T-helper 1 cell (primary cell): ENCODE measurements around the gene RBBP8NL.
A peak's percentile ranks its signal among the peaks of the same experiment; 100 is the strongest.

Experiments used
- DNase-seq, 5 donors: peaks; one replicate each; pipeline ENCODE4 v3.0.0-alpha.2; 2012 to 2020

Gene RBBP8NL

DNA sequence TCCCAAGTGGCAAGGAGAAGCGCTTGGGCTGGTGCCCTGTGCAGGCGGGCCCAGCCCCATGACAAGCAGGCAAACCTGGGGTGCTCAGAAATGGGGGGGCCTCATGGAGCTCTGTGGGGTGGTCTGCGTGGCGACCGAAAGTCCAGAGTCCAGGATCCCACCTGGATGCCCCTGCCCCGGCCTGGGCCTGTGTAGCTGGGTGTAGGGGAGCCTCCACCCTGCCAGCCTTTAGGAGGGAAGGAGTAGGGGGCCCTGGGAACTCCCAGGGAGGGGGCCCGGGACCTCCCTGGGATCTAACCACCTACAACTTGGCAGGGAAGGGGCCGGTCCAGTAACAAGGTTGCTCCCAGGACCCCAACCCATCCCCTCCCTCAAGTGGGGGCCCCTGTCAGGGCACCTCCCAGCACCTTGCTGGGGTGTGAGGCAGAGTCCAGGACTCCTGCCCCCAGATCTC is 55.7 kb downstream of the RBBP8NL start:
- no peak for DNase-seq

DNA sequence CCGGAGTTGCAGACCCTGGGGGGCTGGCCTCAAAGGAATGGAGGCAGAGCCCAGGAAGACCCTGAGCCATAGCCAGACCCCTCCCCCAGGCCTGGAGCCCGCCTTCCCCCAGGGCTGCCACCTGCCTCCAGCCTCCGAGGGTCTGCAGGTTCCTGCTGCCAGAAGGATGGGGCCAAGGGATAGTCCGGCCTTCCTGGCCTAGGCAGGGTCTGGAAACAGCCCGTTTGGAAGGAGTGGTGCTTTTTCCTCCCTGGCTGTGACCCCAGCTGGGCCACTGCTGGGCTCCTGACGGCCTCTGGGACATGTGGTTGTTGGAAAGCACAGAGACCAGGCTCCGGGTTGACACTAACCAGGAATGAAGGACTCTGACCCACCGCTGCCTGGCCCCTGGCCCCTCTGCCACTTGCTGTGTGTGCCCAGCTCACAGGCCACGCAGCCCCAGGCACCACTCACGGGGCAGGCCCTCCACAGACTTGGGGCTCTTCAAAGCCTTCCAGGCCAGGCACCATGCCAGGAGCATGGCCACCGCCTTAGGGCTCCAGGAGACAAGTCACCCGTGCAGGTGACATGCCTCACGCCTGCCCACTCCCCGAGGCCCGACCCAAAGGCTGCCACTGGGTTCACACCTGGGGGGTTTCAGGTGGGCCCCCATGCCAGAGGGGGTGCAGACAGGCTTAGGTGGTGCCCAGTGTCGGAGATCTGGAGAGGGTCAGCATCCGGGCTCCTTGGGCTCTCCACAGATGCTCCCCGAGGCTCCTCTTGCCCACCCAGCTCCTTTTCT is 56.3 kb downstream of the RBBP8NL start:
- no peak for DNase-seq

DNA sequence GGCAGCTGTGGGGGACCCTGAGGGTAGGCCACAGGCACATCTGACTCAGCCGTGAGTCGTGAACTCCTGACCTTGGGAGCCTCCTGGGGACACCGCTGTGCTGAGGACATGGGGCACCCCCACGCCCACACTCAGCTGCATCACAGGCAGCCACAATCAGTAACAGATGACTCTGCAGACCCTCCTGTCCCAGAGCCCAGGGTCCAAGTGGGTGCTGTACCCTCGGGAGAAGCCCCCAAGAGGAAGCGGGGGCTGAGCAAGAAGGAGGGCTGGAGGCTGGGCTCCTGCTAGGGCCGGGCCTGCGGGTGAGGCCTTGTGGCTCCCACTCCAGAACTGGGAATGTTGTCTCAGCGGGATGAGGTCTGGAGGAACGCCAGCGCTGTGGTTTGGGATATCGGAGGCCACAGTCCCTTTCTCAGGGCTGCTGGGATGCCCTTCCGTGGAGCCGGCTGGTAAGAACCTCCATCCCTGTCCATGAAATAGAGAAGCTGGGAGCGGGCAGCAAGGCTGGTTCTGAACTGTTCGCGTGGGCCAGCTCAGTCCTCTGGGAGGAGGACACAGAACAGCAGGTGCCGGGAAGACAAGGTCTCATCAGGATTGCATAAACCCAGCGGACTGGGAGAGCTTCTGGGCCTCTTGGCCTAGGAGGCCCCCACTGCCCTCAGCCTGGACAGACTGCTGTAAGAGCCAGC is 57.1 kb downstream of the RBBP8NL start:
- no peak for DNase-seq

DNA sequence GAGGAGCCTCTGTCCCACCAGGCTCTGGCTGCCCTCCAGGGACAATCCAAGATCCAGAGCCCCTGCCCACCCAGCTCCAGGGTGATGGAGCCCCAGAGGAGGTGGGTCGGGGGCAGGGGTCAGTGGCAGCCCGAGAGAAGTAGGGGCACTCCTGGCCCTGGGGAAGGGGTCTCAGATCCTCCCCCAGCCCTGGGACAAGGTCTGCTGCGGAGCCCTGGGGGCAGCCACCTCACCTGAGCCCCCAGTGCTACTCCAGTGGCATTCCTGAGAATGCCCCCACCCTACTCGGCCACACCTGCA is 57.6 kb downstream of the RBBP8NL start:
- DNase-seq, result no peak

DNA sequence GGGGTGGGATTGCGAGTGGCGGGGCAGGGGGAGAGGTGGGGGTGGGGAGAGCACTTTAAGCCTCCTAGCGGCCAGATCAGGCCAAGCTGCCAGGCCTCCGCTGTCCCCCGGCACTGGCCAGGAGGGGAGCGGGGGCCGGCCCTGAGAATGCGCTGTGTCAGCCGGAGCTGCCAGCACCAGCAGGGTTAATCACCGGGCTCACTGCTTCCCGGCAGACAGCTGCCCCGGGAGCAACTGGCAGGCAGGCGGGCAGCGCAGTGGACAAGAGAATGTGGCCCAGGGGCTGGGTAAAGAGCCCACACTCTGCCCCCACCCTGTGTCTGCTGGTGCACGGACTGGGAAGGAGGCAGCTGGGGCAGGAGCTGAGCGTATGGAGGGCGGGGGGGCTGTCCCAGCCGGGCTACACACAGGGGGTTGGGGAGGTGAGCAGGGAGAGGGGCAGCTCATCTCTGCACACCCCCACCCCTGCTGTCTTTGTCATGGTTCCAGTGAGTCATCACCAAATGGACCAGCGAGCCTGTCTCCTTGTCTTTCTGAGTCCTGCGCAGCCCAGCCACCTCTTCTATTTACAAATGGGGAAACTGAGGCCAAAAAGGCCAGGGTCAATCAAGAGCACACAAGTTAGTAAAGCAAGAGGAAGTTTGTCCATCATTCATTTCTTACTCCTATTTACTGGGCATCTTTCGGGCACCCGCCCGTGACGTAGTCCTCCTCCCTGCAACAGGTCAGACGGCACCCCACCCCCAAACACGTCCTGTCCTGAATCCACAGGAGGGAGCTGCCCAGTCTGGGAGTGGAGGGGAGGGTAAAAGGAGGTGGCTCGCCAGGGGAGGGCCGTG is 58.1 kb downstream of the RBBP8NL start:
- no peak for DNase-seq

DNA sequence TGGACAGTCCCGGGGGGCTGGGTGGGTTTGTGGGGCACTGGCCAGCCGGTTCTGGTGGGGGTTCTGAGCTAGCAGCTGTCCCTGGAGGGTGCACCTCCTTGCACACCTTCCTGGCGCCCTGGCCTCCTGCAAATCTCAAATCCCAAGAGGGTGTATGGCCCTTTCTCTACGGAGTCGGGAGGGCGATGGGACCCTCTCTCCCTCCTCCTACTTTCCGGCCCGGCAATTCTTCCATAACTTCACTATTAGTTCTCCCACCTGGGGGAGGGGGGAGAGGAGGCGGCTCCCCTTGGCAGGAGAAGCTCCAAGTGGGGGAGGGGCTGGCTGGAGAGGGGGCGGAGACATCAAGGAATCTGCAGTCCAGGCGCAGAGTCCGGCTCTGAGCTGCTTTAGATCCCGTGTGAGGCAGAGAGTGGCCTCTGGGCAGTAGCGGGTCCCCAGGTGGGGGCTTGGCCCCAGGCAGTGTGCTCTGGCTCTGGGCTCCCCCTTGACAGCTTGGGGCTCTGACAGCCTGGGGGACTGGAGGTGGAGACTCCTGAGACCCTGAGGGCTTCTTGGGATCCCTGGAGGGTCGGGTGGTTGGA is 58.9 kb downstream of the RBBP8NL start:
- DNase-seq, result no peak

DNA sequence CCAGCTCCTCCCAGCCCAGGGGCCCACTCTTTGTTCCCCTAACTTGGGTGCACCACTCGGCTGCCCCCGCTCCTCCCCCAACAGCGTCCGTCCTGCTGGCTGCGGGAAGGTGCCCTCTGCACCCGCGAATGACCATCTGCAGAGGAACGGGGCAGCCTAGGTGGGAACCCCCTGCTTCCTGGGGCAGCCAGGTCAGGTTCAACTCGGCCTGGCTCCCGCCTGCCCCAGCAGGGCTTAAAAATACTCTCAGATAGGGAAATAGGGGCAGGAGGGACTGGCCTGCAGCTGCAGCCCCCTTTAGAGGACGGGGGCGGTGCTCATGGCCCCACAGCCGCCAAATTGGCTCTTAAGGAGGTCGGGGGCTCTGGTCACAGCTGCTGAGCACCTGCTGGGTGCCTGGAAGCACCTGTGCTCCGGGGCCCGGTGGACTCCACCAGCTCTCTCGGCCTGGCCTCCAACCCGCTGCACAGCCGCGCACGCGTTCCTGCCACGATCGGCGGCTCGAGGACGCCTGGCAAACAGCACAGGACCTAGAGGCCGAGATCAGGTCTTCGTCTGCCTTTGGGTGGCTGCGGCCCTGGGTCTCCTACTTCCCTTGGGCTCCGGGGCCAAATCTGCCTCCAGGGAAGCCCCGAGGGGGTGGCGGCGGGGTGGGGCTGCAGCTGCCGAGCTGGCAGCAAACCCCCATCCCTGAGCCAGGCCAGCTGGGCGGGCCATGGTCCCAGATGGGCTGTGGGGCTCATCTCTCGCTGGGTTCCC is 59.5 kb downstream of the RBBP8NL start:
- no peak for DNase-seq

DNA sequence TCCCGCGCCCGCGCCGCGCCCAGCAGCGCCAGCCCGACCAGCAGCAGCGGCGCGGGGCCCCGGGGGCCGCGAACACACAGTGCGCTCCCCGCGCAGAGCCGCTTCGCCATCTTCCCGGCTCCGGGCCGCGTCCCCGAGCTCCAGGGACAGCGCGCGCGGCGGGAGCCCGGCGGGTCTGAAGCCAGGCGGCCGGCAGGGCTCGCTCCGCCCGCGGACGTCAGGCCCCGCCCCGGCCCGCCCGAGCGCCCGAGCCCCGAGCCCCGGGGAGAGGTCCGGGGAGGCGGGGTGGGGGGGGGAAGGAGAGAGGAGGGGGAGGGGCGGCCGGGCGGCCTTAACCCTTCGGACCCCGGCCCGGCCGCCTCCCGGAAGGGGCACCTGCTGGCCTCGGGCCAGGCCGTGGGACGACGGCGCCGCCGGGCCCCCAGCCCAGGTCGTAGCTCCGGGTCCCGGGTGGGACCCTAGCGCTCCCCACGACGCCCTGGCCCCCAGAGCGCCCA is 60.2 kb downstream of the RBBP8NL start, which contains the start of gene LAMA5:
TSS of gene LAMA5 (minus strand) at position 177 of the 497 bp plus-strand sequence. CDS start at position 110, 67 bp downstream.
- no peak for DNase-seq

DNA sequence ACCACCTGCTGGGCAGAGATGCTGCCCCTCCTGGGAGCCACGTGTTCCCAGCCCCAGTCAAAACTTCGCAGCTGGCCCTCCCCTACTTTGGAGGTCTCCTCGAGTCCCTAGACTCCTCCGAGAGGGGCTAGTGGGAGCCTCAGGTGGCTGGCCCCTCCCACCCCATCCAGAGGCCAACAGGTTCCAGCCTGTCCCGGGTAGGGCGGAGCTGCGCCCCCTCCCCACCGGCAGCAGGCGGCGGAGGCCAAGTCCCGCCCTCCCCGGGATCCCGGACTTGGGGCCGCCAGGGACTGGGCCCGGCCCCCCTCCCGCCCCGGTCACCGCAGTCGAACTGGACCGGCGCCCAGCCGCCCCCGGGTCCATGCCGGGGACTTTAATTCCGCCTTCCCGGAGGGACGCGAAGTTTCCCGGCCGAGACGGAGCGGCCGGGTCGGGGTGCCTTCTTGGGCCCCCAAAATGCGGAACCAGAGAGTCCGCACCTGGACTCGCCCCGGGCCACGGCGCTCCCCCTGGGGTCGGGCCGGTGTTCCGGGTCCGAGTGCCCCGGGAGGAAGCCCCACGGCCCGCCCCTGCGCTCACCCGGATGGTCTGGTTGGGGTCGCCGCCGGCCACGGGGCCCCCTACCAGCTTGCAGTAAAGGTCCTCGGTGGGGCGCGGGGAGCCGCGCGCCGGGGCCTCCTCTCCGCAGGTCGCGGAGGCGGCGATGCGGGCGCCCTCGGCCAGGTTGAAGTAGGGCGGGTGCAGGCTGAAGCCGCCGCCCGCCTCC is 60.8 kb downstream of the RBBP8NL start:
- DNase-seq, result no peak

DNA sequence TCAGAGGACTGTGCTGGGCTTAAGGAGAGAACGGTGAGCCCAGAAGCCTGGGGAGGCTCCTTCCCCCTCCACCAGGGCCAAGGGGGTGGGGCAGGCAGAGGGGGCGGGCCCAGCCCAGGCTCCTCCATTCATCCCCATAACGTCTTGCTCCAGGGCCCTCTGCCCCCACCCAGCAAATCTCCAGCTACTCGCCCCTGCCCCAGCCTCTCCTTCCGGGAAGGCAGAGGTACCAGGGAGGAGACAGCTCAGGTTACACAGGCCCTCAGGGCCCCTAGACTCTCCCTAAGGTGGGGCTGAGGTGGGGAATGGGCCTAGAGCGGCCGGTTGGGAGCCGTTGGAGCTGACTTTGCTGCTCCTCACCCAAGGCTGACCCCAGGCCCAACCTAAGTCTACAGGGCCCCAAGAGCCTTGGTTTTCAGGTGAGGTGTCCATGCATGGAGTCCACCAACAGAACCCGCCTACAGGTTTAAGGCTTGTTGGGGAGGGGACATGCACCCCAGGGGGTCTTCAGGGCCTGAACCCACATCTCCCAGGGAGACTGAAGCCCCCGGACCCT is 61.4 kb downstream of the RBBP8NL start:
- DNase-seq, result no peak

DNA sequence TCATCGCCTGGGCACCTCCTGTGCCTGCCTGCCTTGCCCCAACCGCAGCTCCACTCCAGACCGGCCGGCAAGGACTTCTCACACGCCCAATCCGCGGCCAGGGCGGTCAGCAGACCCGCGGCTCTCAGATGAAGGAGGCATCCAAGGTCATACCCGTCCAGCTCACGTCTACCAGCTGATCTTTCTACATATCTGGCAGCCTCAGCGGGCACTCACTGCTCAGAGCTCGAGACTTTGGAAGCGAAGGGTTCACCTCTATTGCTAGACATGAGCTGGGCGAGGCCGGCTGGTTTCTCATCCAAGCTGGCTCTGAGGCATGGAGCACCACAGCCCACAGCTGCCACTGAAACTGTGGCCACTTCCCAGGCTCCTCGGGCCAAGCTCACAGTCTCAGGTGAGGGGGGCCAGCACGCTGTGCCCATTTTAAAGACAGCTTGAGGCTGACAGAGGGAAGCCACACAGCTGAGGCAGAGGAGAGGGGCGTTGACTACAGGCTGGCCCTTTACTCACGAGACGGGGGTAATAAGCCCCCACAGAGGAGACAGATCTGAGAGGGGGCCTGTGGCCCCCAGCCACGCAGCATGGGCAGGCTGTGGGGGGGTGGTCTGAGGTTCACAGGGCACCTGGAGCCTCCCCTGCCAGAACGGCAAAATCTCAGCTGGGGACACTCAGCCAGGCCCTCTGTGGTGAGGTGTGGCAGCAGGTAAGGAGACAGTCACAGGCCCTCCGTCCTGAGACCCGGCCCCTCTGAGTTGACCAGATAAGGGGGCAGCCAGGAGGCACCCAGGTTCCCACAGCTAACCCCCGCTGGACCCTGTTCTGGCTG is 62.2 kb downstream of the RBBP8NL start:
- DNase-seq, result peak in 2 of 5 donors; percentile 0 to 8

DNA sequence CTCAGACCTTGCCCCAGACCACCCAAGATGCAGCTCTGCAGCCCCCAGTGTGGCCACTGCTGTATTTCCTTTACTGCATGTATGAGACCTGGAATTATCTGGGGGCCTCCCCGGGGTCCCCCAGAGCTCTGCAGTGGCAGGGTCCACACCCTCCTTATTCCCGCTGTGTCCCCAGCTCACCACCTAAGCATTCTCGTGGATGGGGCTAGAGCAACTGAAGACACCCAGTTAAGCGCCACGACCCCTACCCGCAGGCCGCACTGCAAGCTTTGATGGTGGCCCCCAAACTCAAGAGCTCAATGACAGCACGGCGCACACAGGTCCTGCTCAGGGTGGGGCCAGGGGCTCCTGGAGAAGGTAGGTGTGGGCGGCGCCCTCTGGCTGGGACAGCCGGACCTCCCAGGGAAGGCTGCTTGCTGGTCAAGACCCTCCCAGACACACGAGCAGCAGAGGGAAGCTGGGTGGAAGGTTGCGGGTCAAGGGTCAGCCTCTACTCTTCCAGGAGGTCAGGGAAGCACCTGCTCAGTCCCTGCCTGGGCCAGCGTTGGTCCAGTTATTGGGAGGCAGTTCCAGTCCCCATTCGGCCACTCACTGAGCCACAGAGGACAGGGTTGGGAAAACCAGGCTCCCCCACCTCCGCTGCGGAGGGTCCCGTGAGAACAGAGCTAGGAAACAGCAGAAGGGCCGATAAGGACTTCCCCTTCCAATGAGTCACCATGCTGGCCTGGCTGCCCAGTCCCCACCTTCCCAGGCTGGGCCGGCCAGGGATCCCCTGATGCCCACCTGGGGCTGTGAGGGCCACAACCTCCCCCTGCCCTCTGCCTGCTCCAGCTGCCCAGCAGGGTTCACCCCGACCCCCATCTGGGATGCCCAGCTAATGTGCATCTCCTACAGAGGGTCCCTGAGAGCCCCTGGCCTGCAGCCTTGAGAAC is 63.2 kb downstream of the RBBP8NL start:
- DNase-seq, result peak in 1 of 5 donors; percentile 5

DNA sequence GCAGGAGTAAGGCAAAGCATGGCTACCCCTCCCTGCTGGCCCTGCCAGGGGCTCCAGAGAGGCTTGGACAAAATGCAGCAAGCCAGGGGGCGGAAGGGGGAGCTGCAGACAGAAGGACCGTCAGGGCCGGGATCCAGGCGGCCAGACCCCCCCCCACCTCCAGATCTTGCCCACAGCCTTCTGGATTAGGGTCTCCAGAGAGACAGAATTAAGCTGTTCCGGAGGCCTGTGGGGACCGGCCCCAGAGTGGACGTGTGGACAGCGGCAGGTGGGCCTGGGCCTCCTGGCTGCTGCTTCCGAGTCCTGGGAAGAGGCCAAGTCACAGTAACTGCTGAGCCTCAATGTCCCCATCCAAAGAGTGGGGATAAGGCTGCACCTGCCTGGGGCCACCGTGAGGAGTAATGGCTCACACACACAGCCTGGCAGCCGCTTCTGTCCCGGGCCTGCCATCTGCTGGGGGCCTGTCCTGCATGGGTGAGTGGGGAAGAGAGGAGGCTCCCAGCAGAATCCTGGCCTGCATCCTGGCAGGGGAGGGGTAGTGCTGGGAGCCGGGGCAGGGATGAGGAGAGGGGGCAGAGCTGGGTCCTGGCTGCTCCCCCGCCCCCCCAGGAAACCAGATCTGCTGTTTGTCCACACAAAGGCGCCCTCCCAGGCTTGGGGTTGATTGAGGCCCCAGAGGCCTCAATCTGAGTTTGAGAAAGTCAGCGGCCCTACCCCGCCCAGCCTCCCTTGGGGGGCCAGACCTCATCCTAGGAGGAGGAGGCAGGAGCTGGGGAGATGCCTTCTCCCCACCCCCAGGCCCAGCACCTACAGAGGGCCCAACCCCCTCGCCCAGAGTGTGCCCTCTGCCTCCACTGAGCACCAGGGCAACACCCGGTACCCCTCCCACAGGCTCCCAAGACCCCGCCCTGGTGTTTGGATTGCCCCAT is 64.1 kb downstream of the RBBP8NL start:
- DNase-seq, result no peak

DNA sequence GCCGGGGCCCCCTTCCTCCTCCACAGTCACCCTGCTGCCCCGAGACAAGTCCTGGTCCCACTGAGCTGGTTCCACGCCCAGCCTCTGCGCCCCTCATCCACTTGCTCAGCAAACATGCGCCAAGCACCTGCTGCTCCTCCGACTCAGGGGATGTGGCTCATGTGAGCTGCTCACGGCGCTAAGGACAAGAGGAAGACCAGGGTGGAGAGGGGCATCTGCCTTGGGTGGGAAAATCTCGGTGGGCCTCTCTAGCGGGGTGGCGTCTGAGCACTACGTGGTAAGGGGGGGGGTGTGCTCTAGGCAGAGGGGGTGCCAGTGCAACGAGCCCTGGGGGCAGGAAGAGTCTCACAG is 64.8 kb downstream of the RBBP8NL start:
- DNase-seq, result peak in 1 of 5 donors; percentile 5

DNA sequence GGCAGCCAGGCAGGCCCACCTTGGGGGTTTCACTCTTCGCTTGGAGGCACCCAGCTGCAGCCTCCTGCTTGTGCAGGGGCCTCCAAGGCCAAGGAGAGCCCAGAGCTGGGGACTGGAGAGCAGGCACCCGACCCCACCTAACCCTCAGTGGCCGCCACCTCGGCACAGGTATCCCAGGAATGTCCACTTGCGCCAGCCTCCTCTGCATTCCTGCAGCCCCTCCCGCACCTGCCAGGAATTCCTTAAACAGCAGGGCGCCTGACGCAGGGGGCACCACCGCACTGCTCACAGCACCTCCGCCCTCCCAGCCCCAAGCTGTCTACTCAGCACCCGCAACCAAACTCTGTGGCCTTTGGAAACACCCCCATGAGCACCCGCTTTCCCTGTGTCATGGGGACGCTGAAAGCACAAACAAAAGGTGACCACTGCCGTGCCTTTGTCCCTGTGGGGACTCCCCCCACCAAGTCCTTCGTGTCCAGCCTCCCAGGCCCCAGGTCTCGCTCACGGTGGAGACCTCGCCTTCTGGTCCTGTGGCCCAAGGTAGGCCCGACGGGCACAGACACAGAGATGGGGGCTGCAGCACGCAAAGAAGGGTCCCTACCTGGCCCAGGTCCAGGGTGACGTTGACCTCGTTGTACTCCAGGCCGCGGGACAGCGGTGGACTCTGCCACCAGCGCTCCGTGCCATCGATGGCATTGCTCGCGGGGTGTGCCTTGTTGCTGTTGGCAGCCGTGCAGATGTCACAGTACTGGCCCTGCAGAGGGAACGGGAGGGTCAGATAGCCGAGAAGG is 65.3 kb downstream of the RBBP8NL start:
- peak in 1 of 5 donors; percentile 2 for DNase-seq

DNA sequence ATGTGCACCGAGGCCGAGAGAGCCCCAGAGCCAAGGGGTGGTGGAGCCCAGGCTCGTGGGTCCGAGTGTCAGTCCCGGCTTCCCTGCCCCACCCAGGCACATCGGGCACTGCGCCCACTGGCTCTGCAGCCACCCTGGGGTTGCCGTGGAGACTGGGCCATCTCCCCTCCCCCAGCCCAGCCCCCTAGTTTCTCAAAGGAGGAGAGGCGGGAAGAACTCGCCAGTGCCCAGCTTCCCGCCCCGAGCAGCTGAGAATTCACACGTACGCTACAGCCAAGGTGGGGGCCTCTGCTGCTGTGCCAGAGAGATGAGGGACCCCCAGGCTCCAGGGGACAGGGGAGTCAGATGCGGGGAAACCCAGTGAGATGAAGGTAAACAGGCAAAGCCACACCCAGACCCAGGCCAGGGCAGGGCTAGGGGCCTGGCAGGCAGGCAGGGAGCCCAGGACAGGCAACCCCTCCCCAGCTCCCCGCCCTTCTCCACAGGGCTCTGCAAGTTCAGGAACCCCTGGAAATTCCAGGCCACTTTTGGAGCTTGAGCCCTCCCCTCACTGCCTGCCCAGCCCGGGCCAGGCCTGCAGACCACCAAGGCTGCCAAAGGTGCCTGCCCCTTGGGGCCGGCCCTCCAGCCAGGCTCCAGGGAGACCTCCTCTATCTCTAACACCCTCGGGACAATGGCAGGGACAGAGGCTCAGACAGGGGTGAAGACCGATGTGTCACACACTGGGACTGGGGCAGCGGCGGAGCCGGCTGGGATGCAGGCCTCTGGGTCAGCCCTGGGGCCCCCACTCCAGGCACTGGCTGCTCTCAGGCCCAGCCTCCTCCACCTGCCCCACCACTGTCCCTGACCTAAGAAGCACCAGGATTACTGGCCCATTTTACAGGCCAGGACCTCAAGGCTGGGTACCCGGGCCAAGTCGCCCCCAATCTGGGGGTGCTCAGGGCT is 66.2 kb downstream of the RBBP8NL start:
- DNase-seq, result peak in 1 of 5 donors; percentile 6
